Bone marrow (tissue), 2 donors: ENCODE data around the gene FABP1.

Source experiments
- DNase-seq, 2 donors: peaks; one replicate each; lab custom pipeline; 2025; lab: John Stamatoyannopoulos, UW

FABP1 gene

GRCh38 chr2:88137833-88138232, 10.0 kb upstream of the FABP1 start:
- no peak for DNase-seq

GRCh38 chr2:88136817-88137216, 9.0 kb upstream of the FABP1 start:
- DNase-seq: no peak

- DNase-seq: no peak
These were observed 6.0 kb upstream of the FABP1 start for GRCh38 chr2:88133875-88134274.

- no peak for DNase-seq
These were observed 4.1 kb upstream of the FABP1 start for GRCh38 chr2:88131999-88132368.

- no peak for DNase-seq
These were observed 3.5 kb upstream of the FABP1 start for GRCh38 chr2:88131201-88131998.

GRCh38 chr2:88129313-88129959, 1.6 kb upstream of the FABP1 start:
- no peak for DNase-seq

- no peak for DNase-seq
These were observed 921 bp upstream of the FABP1 start for GRCh38 chr2:88128654-88129312.

GRCh38 chr2:88127638-88127887, 299 bp downstream of the FABP1 start:
- no peak for DNase-seq

GRCh38 chr2:88126772-88127637, 857 bp downstream of the FABP1 start:
- DNase-seq: no peak

- DNase-seq: no peak
These were observed 1.7 kb downstream of the FABP1 start for GRCh38 chr2:88125924-88126771.

GRCh38 chr2:88125344-88125923, 2.4 kb downstream of the FABP1 start:
- no peak for DNase-seq

- DNase-seq: no peak
These were observed 3.6 kb downstream of the FABP1 start for GRCh38 chr2:88123975-88124917.

- DNase-seq: no peak
These were observed 4.5 kb downstream of the FABP1 start for GRCh38 chr2:88123164-88123974.

- DNase-seq: no peak
These were observed 5.5 kb downstream of the FABP1 start for GRCh38 chr2:88122141-88122884.

GRCh38 chr2:88121678-88122077, 6.2 kb downstream of the FABP1 start:
- no peak for DNase-seq

- DNase-seq: no peak
These were observed 9.9 kb downstream of the FABP1 start for GRCh38 chr2:88117973-88118372.

- DNase-seq: no peak
These were observed 11.0 kb downstream of the FABP1 start for GRCh38 chr2:88116669-88117432.
